Central memory CD4-positive, alpha-beta T cell (primary cell): ENCODE results near the gene PRIM2.
"Not testable (repeated sequence)": the region's sequence is repeated elsewhere in the genome, so short reads cannot be mapped to it uniquely, and the experiment has no call there.

ENCODE experiments used
- DNase-seq: peaks from one replicate; pipeline ENCODE4 v3.0.0; 2022

The PRIM2 gene

DNA sequence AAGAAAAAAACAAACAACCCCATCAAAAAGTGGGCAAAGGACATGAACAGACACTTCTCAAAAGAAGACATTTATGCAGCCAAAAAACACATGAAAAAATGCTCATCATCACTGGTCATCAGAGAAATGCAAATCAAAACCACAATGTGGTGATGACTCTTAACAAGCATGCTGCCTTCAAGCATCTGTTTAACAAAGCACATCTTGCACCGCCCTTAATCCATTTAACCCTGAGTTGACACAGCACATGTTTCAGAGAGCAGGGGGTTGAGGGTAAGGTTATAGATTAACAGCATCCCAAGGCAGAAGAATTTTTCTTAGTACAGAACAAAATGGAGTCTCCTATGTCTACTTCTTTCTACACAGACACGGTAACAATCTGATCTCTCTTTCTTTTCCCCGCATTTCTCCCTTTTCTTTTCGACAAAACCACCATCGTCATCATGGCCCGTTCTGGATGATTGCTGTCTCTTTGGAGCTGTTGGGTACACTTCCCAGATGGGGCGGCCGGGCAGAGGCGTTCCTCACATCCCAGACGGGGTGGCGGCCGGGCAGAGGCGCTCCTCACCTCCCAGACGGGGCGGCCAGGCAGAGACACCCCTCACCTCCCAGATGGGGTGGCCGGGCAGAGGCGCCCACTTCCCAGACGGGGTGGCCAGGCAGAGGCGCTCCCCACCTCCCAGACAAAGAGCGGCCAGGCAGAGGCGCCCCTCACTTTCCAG is 7.2 kb upstream of the PRIM2 start:
- DNase-seq: not testable (repeated sequence)

DNA sequence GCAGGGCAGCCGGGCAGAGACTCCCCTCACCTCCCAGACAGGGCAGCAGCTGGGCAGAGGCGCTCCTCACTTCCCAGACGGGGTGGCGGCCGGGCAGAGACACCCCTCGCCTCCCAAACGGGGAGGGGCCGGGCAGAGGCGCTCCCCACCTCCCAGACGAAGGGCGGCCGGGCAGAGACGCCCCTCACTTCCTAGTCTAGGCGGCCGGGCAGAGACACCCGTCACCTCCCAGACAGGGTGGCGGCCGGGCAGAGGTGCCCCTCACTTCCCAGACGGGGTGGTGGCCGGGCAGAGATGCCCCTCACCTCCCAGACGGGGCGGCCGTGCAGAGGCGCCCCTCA is 6.6 kb upstream of the PRIM2 start:
- DNase-seq: no peak

DNA sequence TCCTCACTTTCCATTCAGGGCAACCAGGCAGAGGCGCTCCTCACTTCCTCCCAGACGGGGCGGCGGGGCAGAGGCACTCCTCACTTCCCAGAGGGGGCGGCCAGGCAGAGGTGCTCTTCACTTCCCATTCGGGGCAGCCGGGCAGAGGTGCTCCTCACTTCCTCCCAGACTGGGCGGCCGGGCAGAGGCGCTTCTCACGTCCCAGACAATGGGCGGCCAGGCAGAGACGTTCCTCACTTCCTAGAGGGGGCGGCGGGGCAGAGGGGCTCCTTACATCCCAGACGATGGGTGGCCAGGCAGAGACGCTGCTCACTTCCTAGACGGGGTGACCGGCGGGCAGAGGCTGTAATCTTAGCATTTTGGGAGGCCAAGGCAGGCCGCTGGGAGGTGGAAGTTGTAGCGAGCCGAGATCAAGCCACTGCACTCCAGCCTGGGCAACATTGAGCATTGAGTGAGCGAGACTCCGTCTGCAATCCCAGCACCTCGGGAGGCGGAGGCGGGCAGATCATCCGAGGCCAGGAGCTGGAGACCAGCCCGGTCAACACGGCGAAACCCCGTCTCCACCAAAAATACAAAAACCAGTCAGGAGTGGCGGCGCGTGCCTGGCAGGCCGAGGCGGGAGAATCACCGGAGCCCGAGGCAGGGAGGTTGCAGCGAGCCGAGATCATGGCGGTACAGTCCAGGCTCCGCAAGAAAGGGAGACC is 6.0 kb upstream of the PRIM2 start:
- DNase-seq: not testable (repeated sequence)

DNA sequence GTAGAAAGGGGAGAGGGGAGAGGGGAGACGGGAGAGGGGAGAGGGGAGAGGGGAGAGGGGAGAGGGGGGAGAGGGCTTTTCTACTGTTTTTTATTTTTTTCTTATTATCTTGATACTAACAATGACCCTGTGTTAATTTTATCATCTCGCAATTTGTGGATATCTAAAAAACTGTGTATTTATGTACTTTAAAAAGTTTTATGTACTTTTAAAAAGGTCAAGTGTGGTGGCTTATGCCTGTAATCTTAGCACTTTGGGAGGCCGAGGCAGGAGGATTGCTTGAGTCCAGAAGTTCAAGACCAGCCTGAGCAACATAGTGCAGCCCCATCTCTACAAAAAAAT is 5.5 kb upstream of the PRIM2 start:
- no peak for DNase-seq

DNA sequence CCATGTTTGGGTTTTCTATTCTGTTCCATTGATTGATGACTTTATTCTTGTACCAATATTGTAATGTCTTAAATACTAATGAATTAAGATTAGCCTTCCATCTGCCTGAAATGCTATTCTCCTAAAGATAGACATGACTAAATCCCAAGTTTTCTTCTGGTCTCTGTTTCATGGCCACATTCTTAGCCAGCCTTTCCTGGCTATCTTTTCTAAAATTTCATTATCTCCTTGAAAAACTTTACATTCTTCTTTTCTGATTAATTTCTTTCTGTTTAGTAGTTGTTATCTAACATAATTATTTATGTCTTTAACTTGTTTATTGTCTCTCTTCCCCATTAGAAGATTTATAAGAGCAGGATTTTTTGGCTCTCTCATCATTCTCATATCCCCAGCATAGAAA is 4.4 kb upstream of the PRIM2 start:
- no peak for DNase-seq

DNA sequence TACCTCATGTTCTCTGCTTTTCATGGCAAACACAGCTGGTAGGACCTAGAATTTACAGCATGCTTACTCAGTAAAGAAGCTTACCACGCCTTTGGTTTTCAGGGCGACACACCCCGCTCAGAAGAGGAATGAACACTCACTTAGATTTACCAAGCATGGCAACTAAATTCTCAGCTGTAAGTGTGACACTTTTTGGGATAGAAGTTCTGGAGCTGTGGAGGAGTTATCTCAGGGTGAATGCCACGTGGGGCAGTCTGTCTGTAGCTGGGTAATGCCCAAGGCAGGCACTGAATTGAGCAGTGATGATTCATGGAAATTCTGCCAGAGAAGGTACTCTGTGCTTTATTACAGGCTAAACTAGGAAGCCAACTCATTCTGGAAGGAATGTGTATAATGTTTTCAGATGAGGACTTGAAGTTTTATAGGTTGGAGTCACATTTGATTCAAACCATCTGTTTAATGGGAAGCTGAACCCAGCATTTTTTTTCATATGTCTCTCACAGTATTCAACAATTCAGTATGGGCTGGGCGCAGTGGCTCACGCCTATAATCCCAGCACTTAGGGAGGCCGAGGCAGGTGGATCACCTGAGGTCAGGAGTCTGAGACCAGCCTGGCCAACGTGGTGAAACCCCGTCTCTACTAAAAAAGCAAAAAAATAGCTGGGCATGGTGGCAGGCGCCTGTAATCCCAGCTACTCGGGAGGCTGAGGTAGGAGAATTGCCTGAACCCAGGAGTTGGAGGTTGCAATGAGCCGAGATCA is 3.5 kb upstream of the PRIM2 start:
- DNase-seq: no peak

DNA sequence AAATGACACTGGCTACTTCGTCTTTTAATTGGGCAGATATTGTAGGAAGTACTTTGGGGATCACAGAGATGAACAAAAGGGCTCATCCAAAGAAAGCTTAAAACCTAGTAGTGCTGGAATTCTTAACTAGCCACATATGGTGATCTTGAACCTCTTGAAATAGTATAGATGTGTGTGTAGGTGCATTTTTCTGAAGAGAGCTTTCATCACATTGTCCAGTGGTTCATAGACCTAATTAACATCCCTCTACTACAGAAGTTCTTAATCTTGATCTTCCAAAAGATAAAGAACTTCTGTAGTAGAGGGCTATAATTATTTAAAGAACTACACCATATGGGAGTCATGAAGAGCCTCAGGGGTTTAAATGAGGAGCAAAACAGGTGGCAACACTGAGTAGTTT is 2.3 kb upstream of the PRIM2 start:
- DNase-seq: no peak

DNA sequence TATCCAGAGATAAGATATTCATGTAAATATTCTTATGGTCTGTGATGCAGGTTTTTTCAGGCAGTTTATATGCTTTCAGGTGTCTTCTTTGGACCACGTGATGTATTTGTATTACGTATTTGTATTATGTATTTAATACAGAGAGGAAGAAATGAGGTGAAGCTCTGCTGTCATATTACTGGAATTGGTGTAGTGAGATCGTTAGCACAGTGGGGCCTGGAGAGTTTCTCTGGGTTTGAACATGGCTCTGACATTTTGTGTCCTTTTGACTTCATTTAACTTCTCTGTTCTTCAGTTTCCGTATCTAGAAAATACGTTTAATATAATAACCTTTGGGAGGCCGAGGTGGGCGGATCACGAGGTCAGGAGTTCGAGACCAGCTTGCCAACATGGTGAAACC is 1.6 kb upstream of the PRIM2 start:
- DNase-seq: no peak

DNA sequence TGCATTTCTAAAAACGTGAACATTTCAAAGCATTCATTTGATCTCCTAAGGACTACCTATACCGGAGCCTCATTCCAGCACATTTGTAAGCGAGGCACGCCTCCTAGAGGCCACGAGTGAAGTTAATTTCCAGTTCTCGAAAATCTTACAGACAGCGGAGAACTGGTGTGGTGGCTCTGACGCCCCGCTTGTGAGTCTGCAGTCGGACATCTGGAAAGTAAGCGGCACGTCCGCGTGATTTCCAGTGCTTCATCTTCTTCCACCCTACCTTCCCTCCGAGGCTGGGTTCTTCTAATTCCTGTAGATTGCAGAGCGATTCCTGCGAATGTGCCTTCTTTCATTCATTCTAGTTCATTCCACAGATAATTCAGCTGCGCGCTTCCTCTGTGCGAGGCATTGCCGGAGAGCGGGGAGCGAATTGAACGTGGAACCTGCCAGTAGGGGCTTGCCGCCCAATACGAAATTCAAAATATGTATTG is 810 bp upstream of the PRIM2 start:
- DNase-seq: peak; percentile 80

DNA sequence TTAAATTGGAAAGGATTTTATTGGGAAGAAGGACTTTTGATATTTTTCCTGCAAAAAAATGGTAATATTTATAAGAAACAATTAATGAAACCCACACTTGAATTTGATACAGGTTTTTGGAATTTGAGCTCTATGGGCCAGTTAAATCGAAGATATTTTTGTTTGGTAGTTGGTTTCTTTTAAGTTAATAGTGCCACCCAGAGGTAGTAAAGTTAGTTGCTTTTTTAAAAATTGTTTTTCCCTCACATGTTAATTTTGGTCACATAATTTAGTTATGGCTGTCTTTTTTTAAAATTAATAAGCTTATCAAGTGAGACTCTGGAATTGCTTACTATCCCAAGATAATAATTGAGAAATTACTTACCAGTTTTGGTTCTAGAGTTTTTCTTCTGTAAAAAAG is 7.1 kb downstream of the PRIM2 start:
- peak; percentile 8 for DNase-seq

DNA sequence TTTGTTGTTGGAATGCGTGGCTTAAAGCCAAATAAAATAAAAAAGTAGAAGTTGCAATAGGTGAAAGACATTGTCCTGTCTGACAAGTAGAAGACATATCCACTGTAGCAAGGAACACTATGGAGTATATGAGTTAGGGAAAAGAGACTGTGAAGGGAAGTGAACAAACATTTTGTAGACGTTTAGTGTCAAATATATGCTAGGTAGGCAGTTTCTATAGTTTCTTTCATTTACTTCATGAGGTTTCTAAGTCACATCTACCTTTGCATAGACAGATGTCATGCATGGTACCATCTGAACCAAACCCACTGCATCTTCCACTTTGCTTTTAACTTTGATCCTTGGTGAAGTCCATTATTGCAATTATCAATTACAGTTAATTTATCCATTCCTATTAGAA is 9.9 kb downstream of the PRIM2 start:
- DNase-seq: no peak

DNA sequence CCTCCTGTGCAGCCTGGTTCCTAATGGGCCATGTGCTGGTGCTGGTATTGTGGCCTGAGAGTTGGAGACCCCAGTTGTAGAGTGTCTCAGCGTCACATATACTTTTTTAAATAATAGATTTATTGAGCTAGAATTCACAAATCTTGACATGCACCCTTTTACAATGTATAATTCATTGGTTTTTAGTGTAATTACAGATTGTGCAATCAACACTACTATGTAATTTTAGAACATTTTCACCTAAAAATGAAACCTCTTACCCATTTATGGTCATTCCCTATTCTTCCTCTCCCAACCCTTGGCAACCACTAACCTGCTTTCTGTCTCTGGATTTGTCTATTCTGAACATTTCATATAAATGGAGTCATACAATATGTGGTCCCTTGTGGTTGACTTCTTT is 10.6 kb downstream of the PRIM2 start:
- DNase-seq: no peak

DNA sequence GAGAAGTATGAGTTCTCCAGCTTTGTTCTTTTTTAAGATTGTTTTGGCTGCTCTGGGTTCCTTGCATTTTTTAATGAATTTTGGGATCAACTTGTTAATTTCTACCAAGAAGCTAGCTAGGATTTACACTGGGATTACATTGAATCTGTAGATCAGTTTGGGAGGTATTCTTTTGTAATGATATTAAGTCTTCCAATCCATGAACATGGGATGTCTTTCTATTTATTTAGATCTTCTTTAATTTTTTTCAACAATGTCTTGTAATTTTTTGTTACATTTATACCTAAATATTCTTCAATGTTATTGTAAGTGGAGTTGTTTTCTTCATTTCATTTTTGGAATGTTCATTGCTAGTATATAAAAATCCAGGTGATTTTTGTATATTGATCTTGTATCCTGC is 12.5 kb downstream of the PRIM2 start:
- DNase-seq: no peak

DNA sequence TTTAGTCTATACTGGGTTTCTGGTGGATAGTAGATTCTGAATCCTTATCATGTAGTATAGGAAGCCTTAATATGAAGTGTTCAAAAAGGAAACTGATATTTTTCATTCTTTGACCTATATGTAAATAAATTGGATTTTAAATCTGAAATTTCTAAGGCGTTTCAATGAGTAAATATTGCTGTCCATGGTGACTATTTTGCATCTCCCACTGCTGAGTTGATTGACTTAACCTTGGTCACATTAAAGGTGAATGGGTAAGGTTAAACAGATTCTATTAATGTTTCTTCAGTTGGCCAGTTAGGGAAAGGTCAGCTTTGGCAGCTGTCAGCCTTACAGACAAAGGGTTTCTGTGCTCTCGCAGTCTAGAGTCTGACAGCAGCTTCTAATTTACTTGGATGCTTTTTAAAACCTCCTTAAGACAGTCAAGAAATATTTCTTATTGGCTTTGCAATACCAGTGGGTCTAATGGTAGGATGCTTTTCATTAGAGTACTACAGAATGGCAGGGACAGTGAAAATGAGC is 24.8 kb downstream of the PRIM2 start:
- no peak for DNase-seq

DNA sequence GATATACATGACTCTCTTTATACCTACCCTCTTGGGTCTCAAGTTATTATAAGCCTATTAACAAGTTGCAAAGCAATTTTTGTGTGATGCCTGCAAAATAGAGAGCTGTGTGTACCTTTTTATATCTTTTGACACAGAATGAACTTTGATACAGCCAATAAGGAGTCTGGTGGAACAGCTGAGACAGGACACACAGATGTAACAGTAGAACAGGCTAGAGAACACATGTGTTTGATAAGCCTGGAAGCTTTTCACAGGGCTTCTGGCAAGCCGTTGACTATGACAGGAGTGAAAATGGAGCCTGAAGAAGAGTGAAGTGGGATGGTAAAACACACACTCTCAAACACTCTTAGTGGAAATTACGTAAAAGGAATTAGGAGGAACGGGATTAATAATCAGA is 25.9 kb downstream of the PRIM2 start:
- DNase-seq: not testable (repeated sequence)

DNA sequence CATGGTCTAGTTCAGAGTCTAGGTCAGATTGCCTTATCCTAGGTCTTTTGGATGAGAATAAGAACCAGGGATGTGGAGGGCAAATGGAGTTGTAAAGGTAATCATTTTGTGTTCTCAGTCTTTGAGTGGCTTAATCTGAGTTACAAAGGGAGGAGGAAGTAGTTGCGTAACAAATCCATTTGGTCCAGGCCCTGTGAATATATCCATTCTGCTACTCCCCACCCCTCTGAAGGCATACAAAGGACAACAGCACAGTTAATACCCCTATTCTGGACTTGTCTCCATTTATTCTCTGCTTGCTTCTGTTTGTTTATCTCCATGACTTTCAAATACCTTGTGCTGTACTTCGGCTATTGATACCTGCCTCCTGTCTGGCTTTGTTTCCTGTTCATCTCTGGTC is 29.3 kb downstream of the PRIM2 start:
- DNase-seq: not testable (repeated sequence)

DNA sequence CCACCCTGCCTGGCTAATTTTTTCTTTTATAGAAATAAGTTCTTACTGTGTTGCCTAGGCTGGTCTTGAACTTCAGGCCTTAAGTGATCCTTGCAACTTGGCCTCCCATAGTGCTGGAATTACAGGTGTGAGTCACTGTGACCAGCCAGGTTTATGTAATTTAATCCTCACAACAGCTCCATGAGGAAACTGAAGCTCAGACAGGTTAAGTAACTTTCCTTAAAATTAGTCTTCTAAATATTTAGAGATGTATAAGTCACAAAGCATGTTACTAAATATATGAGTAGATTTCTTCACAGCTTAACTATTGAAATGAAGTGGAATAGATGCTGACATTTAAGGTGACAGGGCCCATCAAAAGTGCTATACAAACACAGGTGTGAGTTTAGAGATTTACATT is 30.2 kb downstream of the PRIM2 start:
- not testable (repeated sequence) for DNase-seq

DNA sequence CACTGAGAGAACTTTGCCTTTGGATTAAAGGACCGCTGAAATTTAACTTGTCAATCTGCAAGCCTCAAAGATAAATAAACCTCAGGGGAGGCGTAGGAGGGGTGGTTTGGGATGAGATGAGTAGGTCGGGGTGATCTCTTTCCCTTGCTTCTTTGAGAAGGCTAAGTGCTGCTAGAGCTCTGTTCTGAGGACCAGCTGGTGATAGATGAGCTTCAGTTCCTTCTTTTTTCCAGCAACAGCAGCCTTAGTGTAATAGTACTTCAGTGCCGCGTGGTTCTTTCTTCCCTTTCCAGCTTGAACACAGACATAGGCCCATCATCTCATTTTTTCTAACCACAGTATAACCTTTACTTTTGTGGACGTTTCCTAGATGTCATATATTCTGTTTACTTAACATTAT is 33.0 kb downstream of the PRIM2 start:
- not testable (repeated sequence) for DNase-seq

DNA sequence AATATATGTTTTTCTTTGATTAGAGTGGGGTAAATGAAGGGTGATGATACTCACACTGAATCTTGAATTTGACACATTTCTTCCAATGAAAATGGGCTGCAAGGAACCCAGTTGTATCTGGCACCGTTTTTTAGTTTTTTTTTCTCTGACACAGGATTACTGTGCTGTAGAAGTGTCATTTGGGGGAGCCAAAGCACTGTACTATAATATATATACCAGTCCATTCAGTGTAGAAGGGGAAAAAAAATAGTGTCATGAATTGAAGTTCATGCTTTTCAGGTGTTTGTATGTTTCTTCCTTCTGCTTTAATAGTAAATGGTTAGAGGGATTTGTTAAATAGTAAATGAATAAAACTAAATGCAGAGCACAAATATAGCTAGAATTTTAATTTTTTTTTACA is 35.2 kb downstream of the PRIM2 start:
- not testable (repeated sequence) for DNase-seq

DNA sequence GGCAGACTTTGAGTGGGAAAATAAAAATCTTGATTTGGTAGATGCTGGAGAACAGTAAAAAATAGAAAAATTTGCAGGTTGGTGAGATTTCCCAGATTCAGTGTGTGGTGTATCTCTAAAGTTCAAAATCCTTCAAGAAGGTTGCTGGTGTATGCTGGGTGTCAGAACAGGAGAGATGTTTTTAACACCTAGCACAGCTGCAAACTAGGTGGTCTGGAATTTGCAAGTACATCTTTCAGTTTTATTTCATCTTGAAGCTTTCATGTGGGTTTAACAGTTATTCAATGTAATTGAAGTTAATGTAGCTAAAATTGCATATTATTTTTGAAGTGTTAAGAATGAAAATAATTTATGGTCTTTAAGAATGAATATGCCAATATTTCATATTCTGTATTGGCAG is 40.9 kb downstream of the PRIM2 start:
- not testable (repeated sequence) for DNase-seq

DNA sequence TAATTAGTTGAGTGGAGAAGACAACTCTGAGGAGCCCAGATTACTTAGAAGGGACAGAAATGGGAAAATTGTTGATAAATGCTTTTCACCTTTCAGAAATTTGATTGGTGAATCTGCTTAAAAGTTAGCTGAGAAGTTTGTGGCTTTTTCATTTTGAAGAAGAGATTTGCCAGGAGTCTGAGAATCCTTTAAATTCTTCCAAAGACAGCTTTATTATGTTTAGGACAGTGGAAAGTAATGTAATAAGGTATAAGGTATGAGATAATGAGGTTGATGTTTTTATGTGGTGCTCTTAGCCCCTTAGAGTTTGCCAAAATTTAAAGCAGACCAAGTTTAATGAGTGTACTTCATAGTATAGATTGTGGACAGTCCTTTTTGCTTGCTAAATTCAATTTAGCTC is 42.3 kb downstream of the PRIM2 start:
- DNase-seq: not testable (repeated sequence)

DNA sequence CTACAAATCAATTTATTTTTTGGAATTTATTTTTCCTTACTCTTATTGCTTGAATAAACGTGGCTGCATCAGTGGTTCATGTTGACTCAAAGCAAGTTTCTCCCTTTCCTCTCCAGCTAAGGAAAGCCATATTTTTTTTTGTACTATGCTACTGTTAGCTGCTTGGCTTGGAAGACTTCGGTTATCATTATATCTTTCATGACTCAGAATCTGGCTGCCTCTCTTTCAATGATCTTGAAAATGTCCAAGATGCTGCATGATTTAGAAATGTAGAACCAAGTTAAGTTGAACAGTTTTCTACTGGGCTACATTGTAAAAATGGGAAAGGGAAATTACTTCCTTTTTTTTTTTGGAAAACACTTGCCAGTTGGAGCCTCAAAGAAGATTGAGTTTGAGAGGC is 44.9 kb downstream of the PRIM2 start:
- DNase-seq: not testable (repeated sequence)

DNA sequence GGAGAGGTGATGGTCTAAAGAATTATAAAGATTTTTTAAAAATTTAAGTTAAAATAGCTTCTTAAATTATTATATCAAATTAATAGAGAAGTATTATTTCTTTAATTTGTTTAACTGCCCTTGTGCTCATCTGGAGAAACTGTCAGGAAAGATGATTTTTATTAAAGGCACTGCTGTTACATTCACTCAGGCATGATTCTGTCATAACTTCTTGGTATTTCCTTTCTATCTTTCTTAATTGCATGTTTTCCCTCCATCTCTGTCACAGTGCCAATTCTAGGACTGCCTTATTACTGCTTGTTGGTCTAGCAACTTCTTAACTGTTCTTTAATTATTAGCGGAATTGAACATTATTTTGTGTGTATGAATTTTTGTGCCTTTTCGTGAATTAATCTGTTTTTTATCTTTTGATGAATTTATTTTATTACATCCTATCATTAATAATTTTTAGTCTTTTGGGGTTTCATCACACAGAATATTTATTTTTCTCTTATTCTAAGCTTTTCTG is 47.7 kb downstream of the PRIM2 start:
- DNase-seq: not testable (repeated sequence)
